NCI-H524 treated with DMSO at 0.1 percent for 48 hours (cell line): Measurements from ENCODE around the gene ADAMTS2.

ENCODE experiments used
- DNase-seq: peaks from one replicate; lab custom pipeline; 2025; lab: John Stamatoyannopoulos, UW

ADAMTS2 gene

GRCh38 chr5:179124853-179125788 lies 220.1 kb downstream of the ADAMTS2 start:
- no peak for DNase-seq

DNA sequence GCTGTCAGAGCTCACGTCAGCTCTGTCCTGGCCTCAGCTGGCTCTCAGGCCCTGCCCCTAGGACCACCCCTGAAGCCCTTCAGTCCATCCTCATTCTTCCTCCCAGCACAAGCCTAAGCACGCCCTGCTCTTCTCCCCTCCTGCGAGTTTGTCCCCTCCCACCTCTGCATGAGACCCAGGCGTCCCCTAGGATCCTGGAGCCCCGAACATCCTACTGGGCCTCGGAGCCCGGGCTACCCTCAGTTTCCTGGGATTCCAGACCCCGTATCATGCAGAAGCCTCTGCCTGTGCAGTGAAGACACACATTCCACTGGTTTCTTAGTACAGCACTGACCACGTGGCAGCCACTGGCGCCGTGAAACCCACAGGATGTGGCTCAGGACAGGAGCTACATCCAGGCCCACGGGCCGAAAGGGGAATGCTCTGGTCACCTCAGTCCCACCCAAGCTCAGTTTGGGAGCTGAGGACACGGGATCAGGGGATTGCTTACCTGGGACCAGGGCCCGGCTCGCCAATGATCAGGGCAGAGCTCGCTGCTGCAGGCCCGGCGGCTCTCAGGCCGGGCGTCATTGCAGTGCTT lies 220.9 kb downstream of the ADAMTS2 start:
- DNase-seq: no peak

- no peak for DNase-seq
These were observed 221.6 kb downstream of the ADAMTS2 start for GRCh38 chr5:179123491-179124272.

GRCh38 chr5:179123109-179123426 lies 222.2 kb downstream of the ADAMTS2 start:
- no peak for DNase-seq

- DNase-seq: no peak
These were observed 222.7 kb downstream of the ADAMTS2 start for GRCh38 chr5:179122411-179123108.

GRCh38 chr5:179121667-179122111 lies 223.6 kb downstream of the ADAMTS2 start:
- DNase-seq: no peak

- DNase-seq: no peak
These were observed 224.2 kb downstream of the ADAMTS2 start for GRCh38 chr5:179120951-179121666.

DNA sequence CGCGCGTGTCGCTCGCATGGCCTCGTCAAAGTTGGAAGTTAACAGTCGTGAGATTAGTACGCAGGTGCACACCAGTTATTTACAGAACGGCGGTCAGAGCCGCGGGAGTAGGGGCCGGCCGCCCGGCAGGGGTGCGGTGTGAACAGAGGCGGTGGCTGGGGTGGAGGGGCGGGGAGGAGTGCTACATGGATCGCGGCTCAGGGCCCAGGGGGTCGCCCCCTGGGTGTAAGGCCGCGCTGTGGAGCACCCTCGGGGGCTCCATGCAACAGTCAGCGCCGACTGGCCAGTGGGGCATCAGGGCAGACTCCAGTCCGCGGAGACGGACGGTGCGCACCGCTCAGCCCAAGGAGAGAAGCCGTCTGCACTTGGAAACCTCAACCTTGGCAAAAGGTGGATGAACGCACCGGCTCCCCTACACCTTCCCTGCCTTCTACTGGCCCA lies 224.8 kb downstream of the ADAMTS2 start:
- no peak for DNase-seq

GRCh38 chr5:179119415-179120170 lies 225.7 kb downstream of the ADAMTS2 start:
- no peak for DNase-seq

DNA sequence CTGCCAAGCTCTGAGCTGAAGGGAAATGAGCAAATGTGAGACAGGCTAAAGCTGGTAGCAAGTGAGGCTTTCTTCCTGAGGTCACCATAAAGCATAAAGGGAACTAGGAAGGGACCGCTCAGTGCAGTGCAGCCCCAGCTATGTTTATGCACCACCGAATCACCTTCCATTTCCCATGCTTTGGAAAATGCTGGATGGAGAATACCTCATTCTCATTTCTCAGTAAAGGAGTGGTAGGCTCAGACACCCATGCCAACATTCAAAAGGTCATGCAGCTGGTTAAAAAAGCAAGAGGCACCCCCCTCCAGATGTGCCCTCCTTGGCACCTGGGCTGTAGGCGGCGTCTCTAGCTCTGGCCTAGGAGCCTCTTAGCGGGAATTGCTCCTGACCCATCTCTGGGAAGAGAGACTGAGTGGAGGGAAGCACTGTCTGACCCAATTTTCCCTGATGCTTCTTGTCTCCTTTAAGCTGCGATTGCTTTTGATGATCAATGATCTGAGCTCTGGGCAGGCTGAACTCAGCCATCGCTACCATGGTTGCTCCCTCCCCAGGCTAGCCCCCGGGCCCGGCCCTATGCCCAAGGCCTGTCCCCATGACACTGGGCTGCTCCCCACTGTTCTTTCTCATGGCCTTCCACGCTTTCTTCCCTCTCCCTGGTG lies 226.4 kb downstream of the ADAMTS2 start:
- no peak for DNase-seq

DNA sequence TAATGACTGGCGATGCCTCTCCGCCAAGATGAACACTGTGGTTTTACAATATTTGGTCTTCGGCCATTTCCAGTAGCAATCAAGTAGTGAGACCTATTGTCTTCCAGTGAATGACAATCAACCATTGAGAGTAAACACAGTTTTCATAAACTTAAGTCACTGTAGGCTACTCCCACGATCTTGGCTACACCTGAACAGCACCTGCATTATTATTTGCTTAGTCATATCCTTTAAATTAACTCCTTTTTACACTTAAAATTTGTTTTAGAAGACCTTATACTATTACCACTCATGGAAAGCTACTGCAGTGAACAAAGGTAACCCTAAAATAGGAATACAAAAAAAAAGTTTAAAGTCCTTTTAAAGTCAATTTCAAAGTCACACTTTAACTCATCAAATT lies 226.9 kb downstream of the ADAMTS2 start:
- DNase-seq: no peak

- no peak for DNase-seq
These were observed 229.3 kb downstream of the ADAMTS2 start for GRCh38 chr5:179115845-179116524.

DNA sequence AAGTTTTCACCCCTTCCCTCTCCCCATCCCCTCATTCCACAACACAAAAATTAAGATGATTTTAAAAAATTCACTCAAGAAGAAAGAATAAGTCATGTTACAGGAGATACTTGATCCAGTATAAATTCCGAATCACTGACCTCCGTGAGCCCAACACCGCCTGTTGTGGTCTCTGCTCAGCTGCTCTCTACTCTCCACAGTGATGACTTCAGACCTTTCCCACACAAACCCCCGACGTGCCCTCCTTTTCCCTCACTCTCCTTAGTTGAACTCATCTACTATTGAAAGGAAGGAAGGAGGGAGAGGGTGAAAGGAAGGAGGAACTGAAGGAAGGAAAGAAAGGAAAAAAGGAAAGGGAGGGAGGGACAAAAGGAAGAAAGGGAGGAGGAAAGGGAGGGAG lies 230.0 kb downstream of the ADAMTS2 start:
- DNase-seq: no peak

DNA sequence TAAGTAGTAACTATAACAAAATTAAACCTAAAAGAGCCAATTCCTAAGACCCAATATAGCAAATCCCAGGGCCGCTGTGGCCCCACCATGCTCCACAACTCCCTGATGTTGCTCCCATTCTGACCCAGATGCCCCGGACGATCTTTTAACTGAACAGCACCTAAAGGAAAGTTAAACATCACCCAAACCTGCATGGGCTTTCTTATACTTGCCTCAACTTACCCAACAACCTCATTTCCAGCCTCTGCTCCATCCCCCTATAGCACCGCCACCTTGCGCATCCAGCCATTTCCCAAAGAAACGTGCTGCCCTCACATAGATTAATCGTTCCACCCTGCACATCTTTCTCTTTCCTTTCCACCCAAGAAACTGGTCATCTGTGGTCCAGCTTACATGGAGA lies 230.5 kb downstream of the ADAMTS2 start:
- no peak for DNase-seq

DNA sequence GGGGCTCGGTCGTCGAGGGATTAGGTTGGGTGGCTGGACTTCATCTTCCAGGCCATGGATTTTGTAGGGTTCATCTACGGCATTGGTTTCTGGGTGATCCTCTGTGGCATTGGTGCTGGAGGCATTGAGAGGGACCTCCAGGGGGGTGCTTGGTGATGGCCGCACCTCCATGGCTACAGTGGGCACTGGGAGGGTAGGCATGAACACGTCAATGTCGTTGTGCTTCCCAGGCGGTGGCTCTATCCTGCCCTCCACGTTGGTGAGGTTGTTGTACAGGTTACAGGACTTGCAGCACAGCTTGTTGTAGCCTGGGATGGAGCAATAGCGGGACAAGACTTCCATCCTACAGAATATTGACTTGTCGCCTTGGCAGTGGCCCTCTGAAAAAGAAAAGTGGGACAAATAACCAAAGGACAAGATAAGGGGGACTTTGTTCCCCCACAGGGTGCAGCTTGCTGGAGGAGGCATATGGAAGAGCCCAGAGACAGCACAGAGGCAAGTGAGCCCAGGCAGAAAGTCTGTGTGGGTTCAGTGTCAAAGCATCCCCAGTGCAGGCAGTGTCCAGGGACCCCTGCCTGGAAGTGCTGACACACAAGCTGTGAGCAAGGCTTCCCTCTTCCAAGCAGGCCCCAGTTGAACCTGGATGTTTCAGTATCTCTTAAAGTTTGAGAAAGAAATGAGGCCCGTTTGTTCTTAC lies 231.2 kb downstream of the ADAMTS2 start:
- no peak for DNase-seq

DNA sequence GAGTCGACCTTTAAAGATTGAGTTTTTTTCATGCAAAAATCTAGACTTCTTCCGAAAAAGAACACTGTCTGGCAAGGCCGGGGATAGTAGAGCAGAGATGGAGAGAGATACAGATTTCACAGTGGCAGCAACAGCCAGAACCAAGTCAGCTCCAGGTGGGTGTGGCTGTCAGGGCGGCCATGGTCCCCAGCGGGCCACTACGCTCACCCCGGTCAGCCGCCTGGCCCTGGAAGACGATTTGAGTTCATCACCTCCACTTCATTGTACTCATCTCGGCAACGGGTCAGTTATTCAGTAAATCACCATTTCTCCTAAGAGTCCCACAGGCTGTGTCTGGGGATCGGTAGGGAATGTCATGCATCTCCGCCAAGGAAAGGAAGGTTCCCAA lies 232.1 kb downstream of the ADAMTS2 start:
- DNase-seq: no peak

DNA sequence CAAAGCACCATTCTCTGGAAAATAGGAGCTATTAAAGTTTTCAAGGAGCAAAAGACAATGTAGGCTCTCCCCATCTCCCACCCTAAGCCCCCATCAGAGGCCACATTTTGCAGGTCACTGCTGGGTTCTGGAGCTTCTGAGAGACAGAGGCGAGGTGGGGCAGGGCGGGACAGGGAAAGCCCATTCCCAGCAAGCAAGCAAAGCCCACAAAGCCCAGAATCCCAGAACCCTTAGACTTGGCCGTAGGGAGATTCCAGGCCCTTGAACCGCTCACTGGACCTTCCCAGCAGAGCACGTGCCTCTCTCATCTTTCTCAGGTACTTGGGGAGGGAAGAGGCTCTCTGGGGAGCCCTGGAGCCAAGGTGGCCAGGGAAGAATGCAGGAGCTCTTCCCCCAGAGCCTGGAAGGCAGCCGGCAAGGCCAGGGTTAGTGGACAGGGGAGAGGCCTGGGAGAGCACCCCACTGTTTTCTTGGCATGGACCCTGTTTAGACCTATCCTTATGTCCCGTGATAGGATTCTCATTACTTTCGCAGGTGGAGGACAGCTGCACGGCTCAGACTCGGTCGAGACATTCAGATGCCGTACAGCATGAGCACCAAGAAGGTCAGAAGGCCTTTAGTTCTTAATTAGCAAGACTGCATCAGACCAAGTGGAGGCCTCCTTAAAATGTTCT lies 232.7 kb downstream of the ADAMTS2 start:
- DNase-seq: no peak
